Activated CD8-positive, alpha-beta T cell treated with anti-CD3 and anti-CD28 coated beads for 36 hours (primary cell): Measurements from ENCODE around the gene XPO1. TPM values are rescaled to one million over a fixed set of nuclear protein-coding genes. Genes with fewer than 3 reads are reported as not detected.
"Not testable (repeated sequence)": the region's sequence is repeated elsewhere in the genome, so short reads cannot be mapped to it uniquely, and the experiment has no call there.

Experiments used
- ATAC-seq: fragments of 200-7000 bp; cut with Tn5 transposase; one replicate; pipeline ENCODE4 v1.10.0; 2021; ENCODE audit warnings: mild to moderate bottlenecking, moderate library complexity
- CTCF ChIA-PET: fragments of 350-600 bp; sonication (Branson Sonifier 250); formaldehyde crosslinking; loops from one replicate; lab custom pipeline; 2021; ENCODE audit warnings: antibody characterized with exemption; lab: Charles Lee
- POLR2A ChIA-PET: fragments of 350-600 bp; sonication (Branson Sonifier 250); formaldehyde crosslinking; loops from one replicate; lab custom pipeline; 2021; ENCODE audit warnings: antibody characterized with exemption; lab: Charles Lee
- DNase-seq: peaks from one replicate; pipeline ENCODE4 v3.0.0-alpha.2; 2020
- H3K27ac Mint-ChIP-seq: one replicate; pipeline ENCODE4 v1.8.0; 2021; ENCODE audit warnings: mild to moderate bottlenecking, mixed read lengths
- H3K27me3 Mint-ChIP-seq: one replicate; pipeline ENCODE4 v1.8.0; 2021; ENCODE audit warnings: mixed read lengths
- H3K36me3 Mint-ChIP-seq: one replicate; pipeline ENCODE4 v1.8.0; 2021; ENCODE audit warnings: low read depth, mixed read lengths
- H3K4me1 Mint-ChIP-seq: one replicate; pipeline ENCODE4 v1.8.0; 2021; ENCODE audit warnings: low read depth, mixed read lengths
- H3K4me3 Mint-ChIP-seq: one replicate; pipeline ENCODE4 v1.8.0; 2021; ENCODE audit warnings: mild to moderate bottlenecking, moderate library complexity, mixed read lengths
- H3K9me3 Mint-ChIP-seq: one replicate; pipeline ENCODE4 v1.8.0; 2021; ENCODE audit warnings: mixed read lengths
- CTCF ChIP-seq: fragments of 200-600 bp; IDR thresholded peaks from one replicate; pipeline ENCODE4 v1.8.0; 2022; ENCODE audit warnings: antibody characterized with exemption, mild to moderate bottlenecking
- intact Hi-C: fragments of 100-400 bp; cut with micrococcal nuclease; formaldehyde crosslinking; loops from one replicate; pipeline ENCODE4 v1.10.0; 2022
- total RNA-seq, 2 experiments: library from RNA; stranded (reverse); gene quantifications; one replicate each; pipeline ENCODE4 v1.2.3, GENCODE V29; 2021

XPO1 gene
- total RNA-seq, 2 experiments from 2014 or later: 208 to 221 TPM

GRCh38 chr2:61461404-61461803, 76.8 kb downstream of the XPO1 start:
- Mint-ChIP-seq H3K27ac (no peak overlapping the region), H3K4me3 (no peak overlapping the region), H3K4me1 (peaks cover 57% of the 10 kb centered on the region), H3K27me3 (no peaks in the 10 kb centered on the region), H3K36me3 (peaks cover 14% of the 10 kb centered on the region), H3K9me3 (no peaks in the 10 kb centered on the region)
- TF ChIP-seq CTCF: no peak
- ATAC-seq (no peak), DNase-seq (no peak)
- intact Hi-C loops: no loop called here
- ChIA-PET CTCF (no interaction called here), POLR2A (interaction anchor here (0.6 to 1.4 kb wide), 2 partner anchors 28 to 118 kb away, joined by 3 to 4 read pairs; no protein-coding TSS in a partner anchor)

- CTCF ChIA-PET: interaction anchor here (1.0 to 2.5 kb wide), 2 partner anchors 10 to 34 kb away, joined by 4 to 11 read pairs; no protein-coding TSS in a partner anchor
Measured at GRCh38 chr2:61460163-61460562, 78.0 kb downstream of the XPO1 start.

GRCh38 chr2:61456746-61457420, 81.3 kb downstream of the XPO1 start:
- intact Hi-C loops: no loop called here
- ChIA-PET POLR2A (no interaction called here), CTCF (interaction anchor here (1.5 kb wide), 1 partner anchor 31 kb away, joined by 4 read pairs; no protein-coding TSS in a partner anchor)
- peaks cover 24% of the 10 kb centered on the region for H3K36me3 Mint-ChIP-seq
- ATAC-seq (no peak), DNase-seq (no peak)
- no peak for TF ChIP-seq CTCF
- H3K4me1 Mint-ChIP-seq: peaks cover 50% of the 10 kb centered on the region
- H3K4me3 Mint-ChIP-seq: no peak overlapping the region
- H3K27me3 Mint-ChIP-seq: no peaks in the 10 kb centered on the region
- H3K27ac Mint-ChIP-seq: no peak overlapping the region
- no peaks in the 10 kb centered on the region for H3K9me3 Mint-ChIP-seq

More at GRCh38 chr2:61460163-61460562, 78.0 kb downstream of the XPO1 start:
- H3K27me3 Mint-ChIP-seq: no peaks in the 10 kb centered on the region
- intact Hi-C loops: no loop called here
- H3K9me3 Mint-ChIP-seq: no peaks in the 10 kb centered on the region
- no peak for ATAC-seq
- H3K27ac Mint-ChIP-seq: no peak overlapping the region
- H3K4me1 Mint-ChIP-seq: peaks cover 63% of the 10 kb centered on the region
- H3K4me3 Mint-ChIP-seq: no peak overlapping the region
- POLR2A ChIA-PET: interaction anchor here (1.1 to 1.4 kb wide), 3 partner anchors 10 to 34 kb away, joined by 3 to 4 read pairs (median 4); no protein-coding TSS in a partner anchor
- TF ChIP-seq CTCF: no peak
- H3K36me3 Mint-ChIP-seq: peaks cover 20% of the 10 kb centered on the region
- DNase-seq: no peak

GRCh38 chr2:61456070-61456745, 81.9 kb downstream of the XPO1 start:
- no peaks in the 10 kb centered on the region for H3K9me3 Mint-ChIP-seq
- no peak for DNase-seq
- ChIA-PET CTCF (no interaction called here), POLR2A (no interaction called here)
- peaks cover 28% of the 10 kb centered on the region for H3K36me3 Mint-ChIP-seq
- no peak for TF ChIP-seq CTCF
- intact Hi-C loops: no loop called here
- H3K27ac Mint-ChIP-seq: no peak overlapping the region
- ATAC-seq: no peak
- no peaks in the 10 kb centered on the region for H3K27me3 Mint-ChIP-seq
- peaks cover 50% of the 10 kb centered on the region for H3K4me1 Mint-ChIP-seq
- no peak overlapping the region for H3K4me3 Mint-ChIP-seq

- H3K27ac Mint-ChIP-seq, POLR2A ChIA-PET, intact Hi-C loops, CTCF ChIA-PET, DNase-seq, H3K4me3 Mint-ChIP-seq, ATAC-seq, H3K9me3 Mint-ChIP-seq, H3K27me3 Mint-ChIP-seq: not testable (repeated sequence)
- Mint-ChIP-seq H3K4me1 (peaks cover 46% of the 10 kb centered on the region), H3K36me3 (peaks cover 29% of the 10 kb centered on the region)
Measured at GRCh38 chr2:61454972-61455371, 83.2 kb downstream of the XPO1 start.
